Lung (tissue), 12 donors: ENCODE measurements around the gene PPM1B. TPM values are rescaled to one million over a fixed set of nuclear protein-coding genes. Genes with fewer than 3 reads are reported as not detected.
"Not testable (repeated sequence)": the region's sequence is repeated elsewhere in the genome, so short reads cannot be mapped to it uniquely, and the experiment has no call there.

Experiments
- ATAC-seq: fragments of 200-7000 bp; cut with Tn5 transposase; one replicate; pipeline ENCODE4 v1.9.1; 2020; ENCODE audit warnings: moderate number of reproducible peaks; ENCODE audit not compliant: insufficient read depth, low FRiP score
- DNase-seq, 3 donors: peaks; one replicate each; pipeline ENCODE4 v3.0.0-alpha.2; 2013 to 2017
- H3K27ac ChIP-seq, 2 donors: one replicate each; pipeline ENCODE4 v1.5.1; 2013; ENCODE audit warnings: mild to moderate bottlenecking in 2 of 2, moderate library complexity in 2 of 2, control low read depth in 1 of 2, inconsistent platforms in 1 of 2, low read depth in 1 of 2, low read length in 1 of 2
- H3K27me3 ChIP-seq, 3 donors: one replicate each; pipeline ENCODE4 v1.5.1; 2013; ENCODE audit warnings: low read length in 2 of 3; ENCODE audit not compliant: control insufficient read depth in 3 of 3, insufficient read depth in 3 of 3
- H3K36me3 ChIP-seq, 4 donors: one replicate each; pipeline ENCODE4 v1.5.1; 2013; ENCODE audit warnings: low read length in 4 of 4, mild to moderate bottlenecking in 1 of 4, moderate library complexity in 1 of 4; ENCODE audit not compliant: control insufficient read depth in 4 of 4, insufficient read depth in 4 of 4
- H3K4me1 ChIP-seq, 5 donors: one replicate each; pipeline ENCODE4 v1.5.1; 2013; ENCODE audit warnings: low read length in 5 of 5, mild to moderate bottlenecking in 2 of 5, moderate library complexity in 1 of 5; ENCODE audit not compliant: control insufficient read depth in 5 of 5, insufficient read depth in 5 of 5
- H3K4me3 ChIP-seq: one replicate; pipeline ENCODE4 v1.5.1; 2013; ENCODE audit warnings: mild to moderate bottlenecking, control low read depth, moderate library complexity
- H3K9ac ChIP-seq, 2 donors: one replicate each; pipeline ENCODE4 v1.5.1; 2013; ENCODE audit warnings: low read length in 2 of 2, control low read depth in 1 of 2; ENCODE audit not compliant: insufficient read depth in 1 of 2
- H3K9me3 ChIP-seq, 4 donors: one replicate each; pipeline ENCODE4 v1.5.1; 2013; ENCODE audit warnings: low read length in 3 of 4, mild to moderate bottlenecking in 1 of 4, moderate library complexity in 1 of 4; ENCODE audit not compliant: control insufficient read depth in 4 of 4, insufficient read depth in 3 of 4
- WGBS, 2 donors: extraction: QIAGEN DNeasy Blood & Tissue Kit; methylation state at CpG; one replicate each; pipeline ENCODE4 v1.1.7; 2013; 5-methylcytosine and 5-hydroxymethylcytosine counted together
- polyA plus RNA-seq, 2 donors: library from polyadenylated mRNA; stranded (reverse); fragments of 200-250 nt; gene quantifications; one replicate each; pipeline ENCODE4 v1.2.1, GENCODE V29; 2013
- total RNA-seq, 2 donors: library from RNA; depleted of rRNA in 1 of 2; stranded (reverse); fragments of >200 nt in 1 of 2; gene quantifications; one replicate each; pipeline ENCODE4 v1.2.1, GENCODE V29; 2014 to 2021
- TF ChIP-seq, protein P1 (sequence below): IDR thresholded peaks from 2 replicates; pipeline ENCODE4 v1.5.1; 2012; ENCODE audit warnings: mild to moderate bottlenecking; ENCODE audit errors: control extremely low read depth, extremely low read depth
- donor health status: control.
- donor health status: control.
- donor health status: Bipolar disorder and iron deficiency.
- donor health status: healthy.
- donor health status: DM: yes; HTN: yes; CAD: no.

PPM1B gene
- total and polyA plus RNA-seq, 4 donors: 18.2 to 66.2 (median 29.6) TPM

DNA sequence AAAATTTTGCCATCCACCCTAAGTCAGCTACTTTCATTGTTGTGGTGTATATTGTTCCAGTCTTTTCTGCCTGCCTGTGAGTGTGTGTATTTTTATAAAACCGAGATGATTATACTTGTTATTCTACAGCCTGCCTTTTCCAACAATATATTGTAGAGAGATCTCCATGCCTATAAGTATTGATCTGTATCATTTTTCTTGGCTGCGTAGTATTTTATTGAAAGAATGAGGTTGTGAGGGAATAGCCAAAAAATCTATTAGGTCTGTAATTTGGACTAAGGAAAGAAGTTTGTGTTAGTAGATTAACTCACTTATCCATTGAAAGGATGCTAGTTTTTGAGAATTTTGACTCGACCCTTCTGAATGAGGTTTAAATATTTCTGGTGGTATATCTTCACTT lies 34.9 kb downstream of the PPM1B start:
- H3K9me3 ChIP-seq: no peaks in the 10 kb centered on the region
- TF ChIP-seq, protein P1, sequence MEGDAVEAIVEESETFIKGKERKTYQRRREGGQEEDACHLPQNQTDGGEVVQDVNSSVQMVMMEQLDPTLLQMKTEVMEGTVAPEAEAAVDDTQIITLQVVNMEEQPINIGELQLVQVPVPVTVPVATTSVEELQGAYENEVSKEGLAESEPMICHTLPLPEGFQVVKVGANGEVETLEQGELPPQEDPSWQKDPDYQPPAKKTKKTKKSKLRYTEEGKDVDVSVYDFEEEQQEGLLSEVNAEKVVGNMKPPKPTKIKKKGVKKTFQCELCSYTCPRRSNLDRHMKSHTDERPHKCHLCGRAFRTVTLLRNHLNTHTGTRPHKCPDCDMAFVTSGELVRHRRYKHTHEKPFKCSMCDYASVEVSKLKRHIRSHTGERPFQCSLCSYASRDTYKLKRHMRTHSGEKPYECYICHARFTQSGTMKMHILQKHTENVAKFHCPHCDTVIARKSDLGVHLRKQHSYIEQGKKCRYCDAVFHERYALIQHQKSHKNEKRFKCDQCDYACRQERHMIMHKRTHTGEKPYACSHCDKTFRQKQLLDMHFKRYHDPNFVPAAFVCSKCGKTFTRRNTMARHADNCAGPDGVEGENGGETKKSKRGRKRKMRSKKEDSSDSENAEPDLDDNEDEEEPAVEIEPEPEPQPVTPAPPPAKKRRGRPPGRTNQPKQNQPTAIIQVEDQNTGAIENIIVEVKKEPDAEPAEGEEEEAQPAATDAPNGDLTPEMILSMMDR: no peak
- ATAC-seq: no peak
- DNase-seq: no peak
- peaks cover 0 to 6% (median 3%) of the 10 kb centered on the region in 4 donors for H3K36me3 ChIP-seq
- H3K27ac ChIP-seq: no peak overlapping the region
- no peak overlapping the region for H3K4me3 ChIP-seq
- H3K9ac ChIP-seq: no peak overlapping the region
- 98 to 99% methylated on average over 3 of the region's 3 CpGs for WGBS, 2 donors
- H3K4me1 ChIP-seq: peaks cover 0 to 2% (median 0%) of the 10 kb centered on the region in 5 donors
- H3K27me3 ChIP-seq: no peaks in the 10 kb centered on the region

DNA sequence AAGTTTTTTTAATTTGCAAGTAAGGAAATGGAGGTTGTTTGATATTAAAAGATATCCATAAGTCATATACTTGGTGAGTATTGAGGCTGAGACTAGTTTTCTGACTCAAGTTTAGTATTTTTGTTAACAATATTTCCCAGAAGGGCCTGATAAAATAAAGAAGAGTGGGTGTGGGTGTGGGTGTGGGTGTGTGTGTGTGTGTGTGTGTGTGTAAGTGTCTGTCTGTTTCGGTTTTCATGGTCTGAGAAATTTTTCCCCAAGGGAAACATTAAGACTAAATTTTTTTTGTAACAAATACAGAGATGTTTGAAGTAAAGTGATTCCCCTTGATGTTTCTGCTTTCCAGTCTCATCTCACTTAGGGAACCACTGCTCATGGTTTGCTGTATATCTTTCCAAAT lies 36.5 kb downstream of the PPM1B start:
- ATAC-seq (no peak), DNase-seq (no peak)
- TF ChIP-seq, protein P1: no peak
- H3K27me3 ChIP-seq: no peaks in the 10 kb centered on the region
- H3K9ac ChIP-seq: no peak overlapping the region
- no peak overlapping the region for H3K4me3 ChIP-seq
- H3K36me3 ChIP-seq: peaks cover 3 to 9% (median 4%) of the 10 kb centered on the region in 4 donors
- H3K9me3 ChIP-seq: no peaks in the 10 kb centered on the region
- 61 to 73% methylated on average over 1 of the region's 1 CpG for WGBS, 2 donors
- H3K27ac ChIP-seq: no peak overlapping the region
- peaks cover 0 to 2% (median 0%) of the 10 kb centered on the region in 5 donors for H3K4me1 ChIP-seq

DNA sequence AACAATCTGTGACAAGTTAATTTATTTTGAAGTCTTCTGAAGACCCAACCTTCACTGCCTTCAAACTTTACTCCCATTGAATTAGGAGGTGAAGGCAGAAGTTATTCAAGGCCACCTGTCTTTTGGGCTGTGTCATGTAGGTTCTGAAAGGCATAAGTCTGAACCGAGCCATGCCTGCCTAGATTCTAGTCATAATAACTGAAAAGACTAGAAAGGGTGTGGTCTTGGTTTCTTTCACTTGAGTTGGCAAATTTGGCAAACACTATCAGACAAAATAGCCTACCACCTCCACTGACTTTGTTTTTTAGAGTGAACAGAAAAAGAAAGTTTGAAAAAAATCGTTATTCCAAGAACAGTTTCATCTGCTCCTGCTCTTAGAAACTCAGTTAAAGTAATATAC lies 38.4 kb downstream of the PPM1B start:
- Histone ChIP-seq H3K36me3 (peaks cover 3 to 9% (median 7%) of the 10 kb centered on the region in 4 donors), H3K27ac (no peak overlapping the region), H3K9me3 (no peaks in the 10 kb centered on the region), H3K9ac (no peak overlapping the region), H3K27me3 (no peaks in the 10 kb centered on the region), H3K4me3 (no peak overlapping the region), H3K4me1 (peaks cover 0 to 1% (median 0%) of the 10 kb centered on the region in 5 donors)
- 94 to 97% methylated on average over 2 of the region's 2 CpGs for WGBS, 2 donors
- TF ChIP-seq, protein P1: no peak
- no peak for DNase-seq
- no peak for ATAC-seq

DNA sequence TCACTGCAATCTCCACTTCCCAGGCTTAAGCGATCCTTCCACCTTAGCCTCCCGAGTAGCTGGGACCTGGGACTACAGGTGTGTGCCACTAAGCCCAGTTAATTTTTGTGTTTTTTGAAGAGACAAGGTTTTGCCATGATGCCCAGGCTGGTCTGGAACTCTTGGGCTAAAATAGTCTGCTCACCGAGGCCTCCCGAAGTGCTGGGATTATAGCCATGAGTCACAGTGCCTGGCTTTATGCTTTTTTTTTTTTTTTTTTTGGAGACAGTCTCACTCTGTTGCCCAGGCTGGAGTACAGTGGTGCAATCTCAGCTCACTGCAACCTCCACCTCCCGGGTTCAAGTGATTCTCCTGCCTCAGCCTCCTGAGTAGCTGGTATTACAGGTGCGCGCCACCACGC lies 39.0 kb downstream of the PPM1B start:
- not testable (repeated sequence) for H3K27me3 ChIP-seq, H3K9ac ChIP-seq, H3K27ac ChIP-seq, DNase-seq, H3K4me1 ChIP-seq, ATAC-seq, H3K4me3 ChIP-seq, H3K36me3 ChIP-seq, H3K9me3 ChIP-seq
- WGBS, 2 donors: 90 to 97% methylated on average over 8 of the region's 8 CpGs
